GM18951 (cell line): Measurements from ENCODE around the gene JUNB.
"Not testable (repeated sequence)": the region's sequence is repeated elsewhere in the genome, so short reads cannot be mapped to it uniquely, and the experiment has no call there.

Source experiments
- POLR2A ChIP-seq: IDR thresholded peaks from 4 replicates; pipeline ENCODE4 v1.6.1; 2011; ENCODE audit warnings: mild to moderate bottlenecking; ENCODE audit not compliant: insufficient read length, insufficient read depth; ENCODE audit errors: extremely low read depth
- in situ Hi-C: fragments of 300-500 bp; cut with MboI; formaldehyde crosslinking; loops from one replicate; pipeline ENCODE4 v1.12.0; 2022; ENCODE audit warnings: low sequenced_read_pairs, mixed read lengths, inconsistent platforms; ENCODE audit not compliant: unreplicated experiment

Gene JUNB

DNA sequence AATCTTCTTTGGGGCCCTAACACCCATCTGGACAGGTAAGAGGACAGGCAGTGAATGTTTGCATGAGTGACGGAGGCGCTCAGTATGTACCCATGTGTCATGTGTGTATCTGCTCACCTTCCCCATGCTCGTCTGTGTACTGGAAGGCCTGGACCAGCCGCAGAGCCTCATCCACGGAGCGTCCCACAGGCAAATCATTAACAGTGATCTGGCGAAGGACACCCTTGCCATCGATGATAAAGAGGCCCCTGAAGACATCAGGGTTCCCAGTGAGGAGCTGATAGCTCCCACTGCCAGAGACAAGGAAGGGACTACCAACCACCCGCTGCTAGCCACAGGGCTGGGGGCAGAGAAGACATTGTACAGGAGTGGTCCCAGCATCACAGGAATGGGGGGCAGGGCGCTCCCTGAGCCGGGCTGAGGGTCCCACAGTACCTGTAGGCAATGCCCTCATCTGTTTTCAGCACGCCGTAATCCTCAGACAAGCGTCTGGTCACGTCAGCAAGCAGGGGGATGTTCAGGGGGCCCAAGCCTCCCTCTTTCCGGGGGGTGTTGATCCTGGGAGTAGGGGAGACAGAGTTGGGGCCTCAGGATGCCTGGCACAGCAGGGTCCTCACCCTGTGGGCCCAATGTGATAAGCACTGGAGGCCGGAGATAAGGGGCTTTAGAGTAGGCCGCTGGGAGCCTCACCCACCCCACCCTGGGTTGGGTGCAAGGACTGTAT lies 8.6 kb downstream of the JUNB start:
- in situ Hi-C loops = no loop called here
- TF ChIP-seq POLR2A = no peak

GRCh38 chr19:12800466-12800770 lies 9.1 kb downstream of the JUNB start:
- in situ Hi-C loops = no loop called here

DNA sequence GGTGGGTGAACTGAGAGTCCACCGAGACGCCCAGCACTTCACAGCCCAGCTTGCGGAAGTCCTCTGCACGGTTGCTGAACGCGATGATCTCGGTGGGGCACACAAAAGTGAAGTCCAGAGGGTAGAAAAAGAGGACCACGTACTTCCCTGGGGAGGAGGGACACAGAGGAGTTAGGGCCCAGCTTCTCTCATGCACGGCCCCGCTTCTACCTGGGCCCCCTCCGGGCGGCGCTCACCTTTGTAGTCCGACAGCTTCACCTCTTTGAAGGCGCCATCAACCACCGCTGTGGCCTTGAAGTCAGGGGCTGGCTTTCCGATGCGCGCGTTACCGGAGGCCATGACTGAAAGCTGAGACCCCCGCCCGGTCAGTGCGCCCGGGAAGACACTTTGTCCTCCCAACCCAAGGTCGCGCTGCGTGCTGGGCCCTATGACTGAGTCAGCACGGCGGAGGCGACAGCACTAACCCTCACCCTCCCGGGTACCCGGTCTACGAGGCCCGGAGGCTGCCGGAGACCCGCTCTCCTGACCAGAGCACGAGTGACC lies 9.7 kb downstream of the JUNB start:
- in situ Hi-C loops = no loop called here
- TF ChIP-seq POLR2A = no peak

More at GRCh38 chr19:12800466-12800770, 9.1 kb downstream of the JUNB start:
- no peak for TF ChIP-seq POLR2A

GRCh38 chr19:12801466-12802266 lies 10.4 kb downstream of the JUNB start, which contains the start of the genes PRDX2 and THSD8:
TSS of gene PRDX2 (minus strand) at chr19:12801800. CDS start at chr19:12801261, 539 bp downstream.
TSS of gene THSD8 (plus strand) at chr19:12802069. CDS start at chr19:12802072, 3 bp downstream.
- peak; percentile 96 for TF ChIP-seq POLR2A
- in situ Hi-C loops = no loop called here

- in situ Hi-C loops = no loop called here
- no peak for TF ChIP-seq POLR2A
Measured at GRCh38 chr19:12802267-12803106, 11.2 kb downstream of the JUNB start.

GRCh38 chr19:12804051-12804450 lies 12.8 kb downstream of the JUNB start:
- no peak for TF ChIP-seq POLR2A
- in situ Hi-C loops = no loop called here

DNA sequence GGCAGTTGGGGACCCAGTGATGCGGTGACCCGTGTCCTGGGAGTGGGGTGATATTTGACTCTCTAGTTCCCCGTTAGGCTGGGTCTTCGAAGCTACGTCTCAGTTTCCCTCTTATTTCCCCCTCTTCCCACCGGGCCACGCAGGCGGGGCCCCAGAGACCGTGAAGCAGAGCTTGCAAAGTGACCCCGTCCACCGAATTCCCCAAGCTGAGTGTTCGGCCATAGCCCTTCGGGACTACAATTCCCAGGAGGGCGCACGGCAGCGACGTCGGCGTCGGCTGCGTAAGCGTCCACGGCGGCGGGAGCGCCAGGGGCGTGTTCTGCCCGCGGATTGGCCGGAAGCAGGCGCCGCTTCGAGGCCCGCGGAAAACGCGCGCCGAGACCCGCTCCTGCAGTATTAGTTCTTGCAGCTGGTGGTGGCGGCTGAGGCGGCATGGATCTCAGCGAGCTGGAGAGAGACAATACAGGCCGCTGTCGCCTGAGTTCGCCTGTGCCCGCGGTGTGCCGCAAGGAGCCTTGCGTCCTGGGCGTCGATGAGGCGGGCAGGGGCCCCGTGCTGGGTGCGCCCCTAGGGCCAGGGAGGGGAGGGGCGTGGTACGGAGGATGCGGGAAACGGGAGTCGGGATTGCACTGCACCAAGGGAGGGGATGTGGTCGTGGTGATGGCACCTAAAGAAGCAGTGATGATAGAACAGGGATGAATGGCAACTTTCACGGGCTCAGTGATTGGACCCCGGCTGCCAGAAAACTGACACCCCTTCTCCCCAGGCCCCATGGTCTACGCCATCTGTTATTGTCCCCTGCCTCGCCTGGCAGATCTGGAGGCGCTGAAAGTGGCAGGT lies 15.2 kb downstream of the JUNB start, which contains the start of gene RNASEH2A:
Gene RNASEH2A, plus strand, starts transcription at position 343 of the 840 bp plus-strand sequence. Its CDS starts 90 bp downstream, at position 433.
- TF ChIP-seq POLR2A = peak; percentile 88
- in situ Hi-C loops = no loop called here

DNA sequence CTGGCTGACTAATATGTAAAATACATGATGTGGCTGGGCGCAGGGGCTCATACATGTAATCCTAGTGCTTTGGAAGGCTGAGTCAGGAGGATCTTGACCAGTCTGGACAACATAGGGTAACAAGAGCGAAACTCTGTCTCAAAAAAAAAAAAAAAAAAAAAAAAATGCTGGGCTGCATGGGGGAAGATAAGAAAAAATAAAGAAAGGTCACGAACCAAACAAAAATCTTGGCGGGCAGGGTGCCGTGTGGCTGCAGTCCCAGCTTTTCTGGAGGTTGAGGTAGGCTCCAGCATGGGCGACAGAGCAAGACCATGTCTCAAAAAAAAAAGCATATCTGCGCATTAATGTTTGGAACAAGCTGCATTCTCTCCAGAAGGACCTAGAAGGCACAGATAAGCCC lies 23.8 kb downstream of the JUNB start:
- TF ChIP-seq POLR2A = no peak
- in situ Hi-C loops = no loop called here

GRCh38 chr19:12817188-12817587 lies 25.9 kb downstream of the JUNB start:
- in situ Hi-C loops = not testable (repeated sequence)

DNA sequence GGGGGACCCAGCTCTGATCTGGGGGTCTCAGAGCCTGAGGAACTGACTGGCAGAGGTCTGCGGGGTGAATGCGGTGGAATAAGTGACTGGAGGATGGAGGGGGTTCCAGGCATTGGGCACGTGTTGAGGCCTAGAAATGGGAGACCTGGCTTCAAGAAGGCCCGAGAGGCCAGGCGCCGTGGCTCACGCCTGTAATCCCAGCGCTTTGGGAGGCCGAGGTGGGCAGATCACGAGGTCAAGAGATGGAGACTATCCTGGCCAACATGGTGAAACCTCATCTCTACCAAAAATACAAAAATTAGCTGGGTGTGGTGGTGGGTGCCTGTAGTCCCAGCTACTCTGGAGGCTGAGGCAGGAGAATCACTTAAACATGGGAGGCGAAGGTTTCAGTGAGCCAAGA lies 26.5 kb downstream of the JUNB start:
- in situ Hi-C loops = not testable (repeated sequence)

DNA sequence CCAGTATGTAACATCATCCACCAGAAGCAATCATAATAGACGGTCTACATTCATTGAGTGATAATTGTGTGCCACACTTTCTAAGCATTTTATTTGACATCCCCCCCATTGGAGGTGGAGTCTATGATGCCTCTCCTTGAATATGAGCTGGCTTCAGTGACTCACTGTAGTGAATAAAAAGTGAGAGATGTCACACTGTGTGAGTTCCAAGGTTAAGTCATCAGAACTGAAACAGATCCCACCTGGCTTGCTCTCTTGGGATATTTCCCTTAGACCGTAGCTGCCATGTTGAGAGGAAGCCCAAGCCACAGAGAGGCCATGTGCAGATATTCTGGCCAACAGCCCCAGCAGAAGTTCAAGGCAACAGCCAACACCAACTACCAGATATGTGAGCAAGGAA lies 30.5 kb downstream of the JUNB start:
- no peak for TF ChIP-seq POLR2A
- in situ Hi-C loops = no loop called here
